GM21619 (cell line): ENCODE measurements around the gene COLEC12.

Source experiments
- ATAC-seq: cut with Tn5 transposase; IDR thresholded peaks from one replicate; pipeline ENCODE4 v1.9.1; 2021; ENCODE audit not compliant: unreplicated experiment

The COLEC12 gene

GRCh38 chr18:506801-507200 lies 6.3 kb upstream of the COLEC12 start:
- no peak for ATAC-seq

GRCh38 chr18:506264-506663 lies 5.8 kb upstream of the COLEC12 start:
- no peak for ATAC-seq

- ATAC-seq, result peak; percentile 96
These were observed 5.1 kb upstream of the COLEC12 start for GRCh38 chr18:505483-506122.

- no peak for ATAC-seq
These were observed 859 bp upstream of the COLEC12 start for GRCh38 chr18:501406-501714.

- ATAC-seq, result no peak
These were observed 497 bp downstream of the COLEC12 start for GRCh38 chr18:499776-500631.

GRCh38 chr18:498931-499775 lies 1.3 kb downstream of the COLEC12 start:
- no peak for ATAC-seq

GRCh38 chr18:497688-498087 lies 2.8 kb downstream of the COLEC12 start:
- no peak for ATAC-seq

- ATAC-seq, result no peak
These were observed 5.0 kb downstream of the COLEC12 start for GRCh38 chr18:495452-495851.

- ATAC-seq, result no peak
These were observed 5.5 kb downstream of the COLEC12 start for GRCh38 chr18:495017-495416.

- ATAC-seq, result no peak
These were observed 6.2 kb downstream of the COLEC12 start for GRCh38 chr18:493986-494983.

- no peak for ATAC-seq
These were observed 8.1 kb downstream of the COLEC12 start for GRCh38 chr18:492451-492850.

GRCh38 chr18:490624-491023 lies 9.9 kb downstream of the COLEC12 start:
- ATAC-seq, result no peak

- ATAC-seq, result no peak
These were observed 10.5 kb downstream of the COLEC12 start for GRCh38 chr18:490024-490366.

- ATAC-seq, result no peak
These were observed 11.1 kb downstream of the COLEC12 start for GRCh38 chr18:489244-490023.

- no peak for ATAC-seq
These were observed 13.4 kb downstream of the COLEC12 start for GRCh38 chr18:486929-487740.

GRCh38 chr18:484749-485464 lies 15.6 kb downstream of the COLEC12 start:
- peak; percentile 80 for ATAC-seq

- no peak for ATAC-seq
These were observed 21.8 kb downstream of the COLEC12 start for GRCh38 chr18:478681-479080.

GRCh38 chr18:477565-477964 lies 22.9 kb downstream of the COLEC12 start:
- no peak for ATAC-seq
